HG03558 (cell line): Measurements from ENCODE around the gene BRD8.
"Not testable (repeated sequence)": the region's sequence is repeated elsewhere in the genome, so short reads cannot be mapped to it uniquely, and the experiment has no call there.

Experiments
- ATAC-seq: cut with Tn5 transposase; IDR thresholded peaks from one replicate; pipeline ENCODE4 v1.9.1; 2021; ENCODE audit warnings: moderate number of reproducible peaks; ENCODE audit not compliant: unreplicated experiment; ENCODE audit errors: extremely low read depth

The BRD8 gene

GRCh38 chr5:138160706-138161105 is 17.7 kb downstream of the BRD8 start:
- ATAC-seq = no peak

- ATAC-seq = no peak
Observed at GRCh38 chr5:138159666-138160065, 18.8 kb downstream of the BRD8 start.

- no peak for ATAC-seq
Observed at GRCh38 chr5:138157626-138158025, 20.8 kb downstream of the BRD8 start.

DNA sequence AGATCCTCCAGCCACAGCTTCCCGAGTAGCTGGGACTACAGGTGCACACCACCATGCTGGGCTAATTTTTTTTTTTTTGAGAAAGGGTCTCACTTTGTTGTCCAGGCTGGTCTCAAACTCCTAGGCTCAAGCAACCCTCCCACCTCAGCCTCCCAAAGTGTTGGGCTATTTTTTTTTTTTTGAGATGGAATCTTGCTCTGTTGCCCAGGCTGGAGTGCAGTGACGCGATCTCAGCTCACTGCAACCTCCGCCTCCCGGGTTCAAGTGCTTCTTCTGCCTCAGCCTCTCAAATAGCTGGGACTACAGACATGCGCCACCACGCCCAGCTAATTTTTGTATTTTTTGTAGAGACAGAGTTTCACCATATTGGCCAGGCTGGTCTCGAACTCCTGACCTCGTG is 22.5 kb downstream of the BRD8 start:
- not testable (repeated sequence) for ATAC-seq

DNA sequence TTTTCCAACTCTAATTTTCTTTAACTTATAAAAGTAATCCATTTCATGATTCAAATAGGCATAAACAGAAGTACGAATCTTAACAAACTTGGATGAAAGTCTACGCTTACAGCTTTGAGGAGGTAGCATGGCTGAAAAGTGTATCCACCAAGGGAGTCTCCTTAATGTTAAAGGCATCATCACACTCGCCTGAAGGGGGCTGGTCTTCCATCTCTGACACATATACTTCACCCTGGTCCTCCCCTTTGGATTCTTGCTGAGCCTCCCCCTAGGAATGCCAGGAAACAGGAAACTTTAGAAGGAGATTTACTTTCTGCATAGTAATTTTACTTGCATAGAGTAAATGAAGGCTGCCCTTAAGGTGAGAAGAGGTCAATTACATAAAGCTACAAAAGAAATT is 28.9 kb downstream of the BRD8 start:
- no peak for ATAC-seq

DNA sequence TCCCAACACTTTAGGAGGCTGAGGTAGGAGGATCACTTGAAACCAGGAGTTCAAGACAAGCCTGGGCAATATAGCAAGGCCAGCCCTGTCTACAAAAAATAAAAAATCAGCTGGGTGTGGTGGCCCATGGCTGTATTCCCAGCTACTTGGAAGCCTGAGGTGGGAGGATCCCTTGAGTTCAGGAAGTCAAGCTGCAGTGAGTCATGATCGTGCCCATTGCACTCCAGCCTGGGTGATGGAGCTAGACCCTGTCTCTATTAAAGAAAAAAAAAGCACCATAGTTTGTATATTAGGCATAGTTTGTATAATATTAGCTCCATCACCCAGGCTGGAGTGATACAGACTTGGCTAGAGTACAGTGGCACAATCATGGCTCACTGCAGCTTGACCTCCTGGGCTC is 29.6 kb downstream of the BRD8 start:
- ATAC-seq = no peak

DNA sequence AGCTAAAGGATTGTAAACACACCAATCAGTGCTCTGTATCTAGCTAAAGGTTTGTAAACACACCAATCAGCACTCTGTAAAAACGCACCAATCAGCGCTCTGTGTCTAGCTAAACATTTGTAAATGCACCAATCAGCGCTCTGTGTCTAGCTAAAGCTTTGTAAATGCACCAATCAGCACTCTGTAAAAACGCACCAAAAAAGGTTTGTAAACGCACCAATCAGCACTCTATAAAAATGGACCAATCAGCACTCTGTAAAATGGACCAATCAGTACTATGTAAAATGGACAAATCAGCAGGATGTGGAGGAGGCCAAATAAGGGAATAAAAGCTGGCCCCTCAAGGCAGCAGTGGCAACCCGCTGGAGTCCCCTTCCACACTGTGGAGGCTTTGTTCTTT is 34.9 kb downstream of the BRD8 start:
- ATAC-seq = not testable (repeated sequence)

DNA sequence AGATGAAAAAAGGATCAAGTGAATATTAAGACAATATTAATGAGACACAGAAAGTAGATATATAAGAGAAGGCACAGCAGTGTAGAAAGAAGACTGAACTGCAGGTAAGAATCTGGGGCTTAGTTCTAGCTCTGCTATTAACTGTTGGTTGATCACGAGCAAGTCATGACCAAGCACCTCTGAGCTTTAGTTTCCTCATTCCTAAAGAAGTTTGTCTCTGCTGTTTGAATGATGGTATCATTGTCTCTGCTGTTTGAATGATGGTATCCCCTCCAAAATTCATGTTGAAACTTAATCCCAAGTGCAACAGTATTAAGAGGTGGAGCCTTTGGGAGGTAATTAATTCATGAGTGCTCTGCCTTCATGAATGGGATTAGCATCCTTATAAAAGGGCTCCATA is 36.7 kb downstream of the BRD8 start:
- ATAC-seq = no peak

DNA sequence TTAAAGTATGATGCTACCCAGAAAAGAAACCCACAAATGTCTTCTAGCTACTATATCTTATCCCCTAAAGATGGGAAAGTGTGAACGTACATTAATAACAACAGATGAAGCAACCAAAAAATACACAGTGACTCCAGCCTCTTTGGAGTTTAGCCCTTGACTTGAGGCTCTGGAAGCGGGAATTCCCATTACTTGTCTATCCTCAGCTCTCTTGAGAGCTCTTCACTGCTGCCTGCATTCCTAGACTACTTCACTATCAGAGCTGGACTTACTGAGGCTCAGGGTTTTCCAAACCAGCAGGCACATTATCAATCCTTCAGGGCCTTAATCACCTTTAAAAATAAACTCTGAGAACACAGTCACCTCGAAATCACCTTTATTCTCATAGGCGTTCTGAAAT is 38.2 kb downstream of the BRD8 start:
- ATAC-seq = no peak

GRCh38 chr5:138139781-138140090 is 38.7 kb downstream of the BRD8 start:
- no peak for ATAC-seq

- no peak for ATAC-seq
Observed at GRCh38 chr5:138138949-138139780, 39.3 kb downstream of the BRD8 start, which contains the start of gene NME5. Gene NME5 (minus strand): TSS chr5:138139428. CDS start chr5:138138780, 648 bp downstream.

DNA sequence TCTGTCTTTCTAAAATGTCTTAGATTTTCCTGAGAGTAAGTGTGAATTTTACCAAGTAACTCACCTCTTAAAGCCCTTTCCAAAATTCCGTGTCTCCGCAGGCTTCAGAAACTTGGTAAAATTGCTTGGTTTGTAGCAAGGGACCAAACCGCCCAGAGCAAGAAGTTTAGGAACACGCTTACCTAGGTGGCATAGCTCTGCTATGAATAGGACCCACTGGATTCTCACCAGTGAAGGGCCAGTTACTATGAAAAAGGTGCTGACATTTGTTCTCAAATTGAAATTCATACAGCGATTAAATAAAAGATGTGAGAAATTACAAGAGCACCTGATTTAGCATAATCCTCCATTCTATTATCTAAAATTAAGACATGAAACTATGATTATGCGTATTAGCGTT is 45.9 kb downstream of the BRD8 start:
- ATAC-seq = no peak

DNA sequence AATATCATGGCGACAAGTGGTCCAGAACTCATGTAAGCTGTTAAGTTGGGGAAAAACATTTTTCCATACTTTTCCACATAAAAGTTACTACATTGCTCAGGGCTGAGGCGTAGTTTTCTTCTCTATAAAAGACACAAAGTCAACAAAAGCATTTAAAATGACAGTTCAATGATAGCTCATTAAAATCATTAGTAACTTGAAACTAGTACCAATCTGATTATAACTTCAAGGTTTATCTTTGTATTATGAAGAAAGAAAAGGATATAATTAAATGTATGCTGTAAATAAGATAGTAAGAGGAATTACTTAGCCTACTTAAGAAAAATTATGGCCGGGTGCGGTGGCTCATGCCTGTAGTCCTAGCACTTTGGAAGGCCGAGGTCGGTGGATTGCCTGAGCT is 49.1 kb downstream of the BRD8 start:
- ATAC-seq = no peak

DNA sequence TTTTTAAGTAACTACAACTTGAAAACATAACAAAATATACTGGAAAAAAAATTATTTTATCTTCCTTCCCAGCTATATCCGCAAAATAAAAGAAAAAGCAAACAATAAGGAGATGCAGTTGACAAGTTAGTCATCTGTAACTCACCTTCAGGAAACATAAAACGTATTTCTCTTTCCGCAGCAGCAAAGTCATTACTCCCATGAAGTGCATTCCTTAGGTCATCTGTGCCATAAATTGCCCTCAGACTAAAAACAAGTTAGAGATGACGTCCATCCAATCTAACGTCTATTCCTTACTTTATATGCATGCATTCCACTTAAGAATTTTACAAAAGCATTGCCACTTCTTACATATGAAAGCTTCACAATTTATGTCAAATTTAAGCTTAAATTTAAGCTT is 50.1 kb downstream of the BRD8 start:
- no peak for ATAC-seq

DNA sequence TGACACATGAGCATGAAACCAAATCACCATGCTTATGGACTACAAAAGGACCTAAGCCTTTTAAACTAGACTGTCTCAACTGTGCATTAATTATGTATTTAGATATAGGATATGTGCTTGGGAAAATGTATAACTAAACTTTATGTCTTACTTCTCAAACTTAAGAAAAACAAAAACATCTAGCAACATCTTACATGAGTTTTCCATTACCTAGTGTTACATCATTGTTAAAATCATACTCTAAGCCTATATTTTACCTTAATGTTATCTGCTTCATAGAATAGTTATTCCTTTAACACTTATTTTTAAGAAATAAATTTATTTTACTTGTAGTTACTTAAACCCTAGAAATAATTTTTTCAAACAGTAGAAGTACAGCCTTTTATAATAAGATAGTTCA is 63.2 kb downstream of the BRD8 start:
- no peak for ATAC-seq

DNA sequence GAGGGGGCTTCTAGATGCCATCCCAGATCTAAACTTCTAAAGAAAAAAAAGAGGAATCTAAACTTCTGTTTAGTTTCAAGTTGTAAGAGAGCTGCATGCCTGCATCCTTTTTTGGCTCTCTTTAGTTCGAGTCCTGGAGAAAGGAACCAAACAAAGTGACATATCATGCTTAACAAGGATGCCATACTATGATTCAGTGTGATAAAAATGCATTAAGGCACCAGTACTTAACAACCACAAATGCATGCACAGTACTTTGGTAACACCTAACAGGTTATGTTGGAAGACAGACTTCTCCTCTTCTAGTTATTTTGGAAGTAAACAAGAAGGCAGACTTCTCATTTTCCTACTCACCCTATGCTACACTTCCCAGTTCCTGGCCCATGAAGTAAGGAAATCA is 66.5 kb downstream of the BRD8 start:
- no peak for ATAC-seq

- no peak for ATAC-seq
Observed at GRCh38 chr5:138111181-138111580, 67.2 kb downstream of the BRD8 start.

DNA sequence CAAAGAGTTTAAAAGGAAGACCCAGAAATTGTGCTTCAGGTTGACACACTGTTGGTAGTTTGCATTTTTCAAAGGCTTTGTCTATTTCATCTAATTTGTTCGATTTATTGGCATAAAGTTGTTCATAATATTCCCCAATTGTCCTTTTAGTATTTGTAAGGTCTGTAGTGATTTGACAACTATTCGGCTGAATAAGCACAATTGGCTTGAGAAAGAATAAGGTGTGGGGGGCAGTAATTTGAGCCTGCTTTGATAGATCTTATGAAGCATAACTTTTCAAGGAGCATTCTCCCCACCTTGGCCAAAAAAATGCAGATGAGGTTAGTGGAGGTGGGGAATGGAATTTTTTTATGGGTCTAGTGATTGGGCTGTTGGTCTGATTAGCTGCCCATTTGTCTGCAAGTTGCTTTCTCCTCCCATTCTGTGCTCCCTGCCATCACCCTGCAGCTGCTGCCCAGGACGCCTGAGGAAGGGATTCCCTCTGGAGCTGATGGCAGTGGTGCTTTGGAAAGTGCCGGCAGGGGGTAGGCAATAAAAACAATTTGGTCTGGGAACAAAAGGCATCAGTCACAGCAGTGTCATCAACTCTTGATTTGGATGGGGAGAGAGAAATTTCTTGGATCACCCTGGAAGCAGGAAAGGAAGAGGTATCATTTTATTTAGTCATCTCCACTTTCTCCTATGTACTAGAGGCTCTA is 68.0 kb downstream of the BRD8 start:
- no peak for ATAC-seq

- no peak for ATAC-seq
Observed at GRCh38 chr5:138109463-138110265, 68.8 kb downstream of the BRD8 start.

GRCh38 chr5:138107213-138107612 is 71.2 kb downstream of the BRD8 start:
- ATAC-seq = no peak

DNA sequence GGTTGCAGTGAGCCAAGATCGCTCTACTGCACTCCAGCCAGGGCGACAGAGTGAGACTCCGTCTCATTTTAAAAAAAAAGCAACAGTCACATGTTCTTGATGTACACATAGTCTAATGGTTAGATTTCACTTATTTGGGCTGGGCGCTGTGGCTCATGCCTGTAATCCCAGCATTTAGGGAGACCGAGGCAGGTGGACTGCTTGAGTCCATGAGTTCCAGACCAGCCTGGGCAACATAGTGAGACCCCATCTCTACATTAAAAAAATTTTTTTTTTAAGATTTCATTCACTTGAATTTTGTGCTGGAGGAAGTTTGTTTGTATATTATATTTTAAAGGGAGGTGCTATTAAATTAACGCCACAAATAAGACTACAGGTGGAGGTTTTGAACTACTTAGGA is 72.7 kb downstream of the BRD8 start:
- ATAC-seq = no peak
